Endometrial microvascular endothelial cells (primary cell): Measurements from ENCODE around the gene LMAN2. TPM values are rescaled to one million over a fixed set of nuclear protein-coding genes. Genes with fewer than 3 reads are reported as not detected.
"Not testable (repeated sequence)": the region's sequence is repeated elsewhere in the genome, so short reads cannot be mapped to it uniquely, and the experiment has no call there.

ENCODE experiments used
- in situ Hi-C: cut with HindIII; loops from 2 replicates; pipeline ENCODE4 v1.10.0; 2017; ENCODE audit warnings: low sequenced_read_pairs, low pct_unique_long_range_greater_than_20kb; ENCODE audit errors: inconsistent ontology term
- total RNA-seq: library from RNA; depleted of rRNA; stranded (reverse); fragments of >200 nt; gene quantifications from one replicate; pipeline ENCODE4 v1.2.3, GENCODE V29; 2015; ENCODE audit errors: inconsistent ontology term

The LMAN2 gene
- total RNA-seq, 1 donor from 2014 or later: 318 TPM

DNA sequence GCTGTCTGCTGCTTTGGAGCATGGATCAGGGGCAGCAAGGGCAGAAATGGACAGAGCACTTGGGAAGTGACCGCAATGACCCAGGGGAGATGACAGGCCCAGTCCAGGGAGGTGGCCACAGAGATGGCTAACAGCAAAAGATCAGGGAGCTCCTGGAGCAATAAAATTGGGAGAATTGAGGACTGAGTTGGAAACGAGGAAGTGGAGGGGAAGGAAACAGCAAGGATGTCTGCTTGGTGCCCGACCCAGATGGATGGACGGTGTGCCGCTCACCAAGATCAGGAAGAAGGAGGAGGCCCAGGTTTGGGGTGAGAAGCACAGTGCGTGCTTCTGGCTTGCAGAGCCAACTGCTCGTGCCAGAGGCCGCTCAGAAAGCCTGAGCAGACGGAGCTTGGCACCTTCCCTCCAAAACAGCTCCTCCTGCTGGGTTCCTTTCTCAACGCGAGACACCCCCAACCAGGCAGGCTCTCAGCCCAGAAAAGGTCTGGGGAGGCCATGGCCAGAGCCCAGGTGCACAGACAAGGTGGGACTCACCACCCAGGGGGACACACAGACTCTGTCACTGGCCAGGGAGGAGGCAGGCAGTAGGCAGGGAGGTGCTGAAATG lies 31.1 kb upstream of the LMAN2 start:
- in situ Hi-C loops: no loop called here

DNA sequence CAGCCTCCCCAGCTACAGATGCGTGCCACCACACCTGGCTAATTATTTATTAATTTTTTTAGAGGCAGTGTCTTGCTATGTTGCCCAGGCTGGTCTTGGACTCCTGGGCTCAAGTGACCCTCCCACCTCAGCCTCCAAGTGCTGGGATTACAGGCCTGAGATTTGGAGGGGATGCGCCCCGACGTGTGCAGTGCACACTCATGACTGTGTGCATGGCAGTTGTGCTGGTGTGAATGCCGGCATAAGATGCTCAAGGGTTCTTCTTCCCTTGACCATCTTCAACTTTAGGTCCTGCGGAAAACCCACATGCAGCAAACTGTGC lies 29.3 kb upstream of the LMAN2 start:
- in situ Hi-C loops: no loop called here

DNA sequence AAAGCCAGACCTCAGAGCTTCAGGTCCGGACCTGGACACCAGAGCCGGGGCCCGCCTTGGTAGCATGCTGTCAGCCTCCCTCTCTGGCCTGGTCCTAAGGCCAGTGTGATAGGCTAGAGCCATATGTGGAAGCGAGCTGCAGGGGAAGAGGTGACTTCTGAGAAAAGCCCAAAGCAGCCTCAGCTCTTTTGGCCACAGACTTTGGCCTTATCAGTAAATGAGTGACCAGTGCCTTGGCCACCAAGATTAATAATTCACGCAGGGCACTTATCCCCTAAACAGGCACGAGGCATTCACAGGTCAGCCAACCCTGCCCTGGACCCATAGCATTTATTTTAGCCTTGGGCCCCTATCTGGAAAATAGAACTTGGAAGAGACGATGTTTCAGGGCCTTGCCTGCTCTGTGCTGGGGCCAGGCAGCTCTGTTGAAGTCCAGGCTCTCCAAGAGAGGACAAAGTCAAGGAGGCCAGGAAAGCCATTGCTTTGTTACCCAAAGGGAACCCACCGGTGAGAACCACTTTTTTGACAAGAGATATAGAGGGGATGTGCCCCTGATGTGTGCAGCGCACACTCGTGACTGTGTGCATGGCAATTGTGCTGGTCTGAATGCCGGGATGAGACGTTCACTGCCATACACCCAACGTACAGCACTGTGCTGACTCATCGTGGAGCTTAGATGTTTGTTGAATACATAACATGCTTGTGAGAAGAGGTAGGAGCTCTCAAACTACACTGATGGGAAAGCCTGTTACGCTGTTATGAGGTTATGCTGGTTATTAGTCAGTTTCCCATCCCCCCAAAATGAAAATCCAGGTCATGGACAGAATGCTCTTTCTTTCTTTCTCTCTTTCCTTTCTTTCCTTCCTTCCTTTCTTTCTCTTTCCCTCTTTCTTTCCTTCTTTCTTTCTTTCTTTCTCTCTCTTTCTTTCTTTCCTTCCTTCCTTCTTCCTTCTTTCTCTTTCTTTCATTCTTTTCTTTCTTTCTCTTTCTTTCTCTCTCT lies 27.7 kb upstream of the LMAN2 start:
- in situ Hi-C loops: no loop called here

DNA sequence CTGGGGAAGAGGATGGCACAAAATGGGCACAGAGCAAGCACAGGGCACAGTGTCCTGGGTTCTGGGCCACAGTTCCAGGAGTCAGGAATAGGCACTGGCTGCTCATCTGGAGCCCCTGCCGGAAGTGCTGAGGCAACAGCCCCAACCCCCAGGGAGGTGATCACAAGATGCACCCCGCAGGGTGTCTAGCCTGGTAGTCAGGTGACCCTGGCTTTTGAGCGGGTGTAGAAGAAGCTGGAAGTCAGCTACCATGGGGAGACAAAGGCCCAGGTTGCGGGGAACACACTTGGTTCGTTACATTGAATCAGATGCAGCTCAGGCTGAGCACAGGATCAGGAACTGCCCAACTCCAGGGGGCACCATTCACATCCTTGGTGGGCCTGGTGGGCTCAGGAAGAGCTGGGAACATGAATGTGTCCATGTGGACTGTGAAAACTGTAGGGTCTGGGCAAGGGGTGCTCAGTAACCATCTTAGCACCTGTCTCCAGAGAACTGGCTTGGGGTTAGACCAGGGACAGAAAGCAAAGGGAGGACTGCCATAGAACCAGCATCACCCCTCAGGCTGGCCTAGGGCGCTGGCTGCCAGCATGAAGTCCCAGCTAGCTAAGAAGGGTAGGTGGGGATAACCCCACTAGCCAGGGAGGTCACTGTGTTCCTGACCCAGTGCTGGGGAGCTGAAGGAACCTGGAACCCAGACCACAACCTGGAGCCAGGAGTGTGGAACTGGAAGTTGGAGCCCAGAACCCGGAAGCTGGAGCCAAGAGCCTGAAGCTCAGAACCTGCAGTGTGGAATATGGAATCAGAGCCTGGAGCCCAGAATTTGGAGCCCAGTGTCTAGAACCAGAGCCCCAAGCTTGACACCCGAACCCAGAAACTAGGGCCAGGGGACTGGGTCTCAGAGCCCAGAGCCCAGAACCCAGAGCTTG lies 26.6 kb upstream of the LMAN2 start:
- in situ Hi-C loops: no loop called here

DNA sequence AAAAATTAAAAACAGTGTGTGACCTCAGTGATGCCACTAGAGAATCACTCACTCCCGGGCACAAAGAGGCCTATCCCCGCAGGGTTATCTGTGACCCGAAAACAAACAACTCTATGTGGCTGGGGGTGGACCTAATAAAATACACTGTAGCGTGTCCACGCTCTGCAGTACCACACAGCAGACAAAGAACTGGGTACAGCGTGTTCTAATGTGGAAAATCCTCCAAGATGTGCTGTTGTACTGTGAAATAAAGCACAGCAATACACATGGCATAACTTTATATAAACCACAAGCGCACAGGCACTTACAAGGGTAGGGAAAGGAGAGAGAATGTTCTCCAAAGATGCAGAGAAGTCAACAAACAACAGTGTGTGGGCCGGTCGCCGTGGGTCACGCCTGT lies 24.6 kb upstream of the LMAN2 start:
- in situ Hi-C loops: no loop called here

DNA sequence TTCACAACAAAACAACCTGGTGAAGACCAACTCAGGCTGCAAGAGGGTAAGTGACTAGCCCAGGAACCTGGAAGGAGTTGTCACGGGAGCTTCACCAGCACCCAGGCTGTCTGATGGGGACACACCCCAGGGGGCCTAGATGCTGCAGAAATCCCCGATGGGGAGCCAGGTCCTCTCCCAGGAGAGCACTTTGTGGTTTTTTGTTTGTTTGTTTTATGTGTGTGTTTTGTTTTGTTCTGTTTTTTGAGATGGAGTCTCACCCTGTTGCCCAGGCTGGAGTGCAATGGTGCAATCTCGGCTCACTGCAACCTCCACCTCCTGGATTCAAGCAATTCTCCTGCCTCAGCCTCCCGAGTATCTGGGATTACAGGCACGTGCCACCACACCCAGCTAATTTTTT lies 24.0 kb upstream of the LMAN2 start:
- in situ Hi-C loops: not testable (repeated sequence)

DNA sequence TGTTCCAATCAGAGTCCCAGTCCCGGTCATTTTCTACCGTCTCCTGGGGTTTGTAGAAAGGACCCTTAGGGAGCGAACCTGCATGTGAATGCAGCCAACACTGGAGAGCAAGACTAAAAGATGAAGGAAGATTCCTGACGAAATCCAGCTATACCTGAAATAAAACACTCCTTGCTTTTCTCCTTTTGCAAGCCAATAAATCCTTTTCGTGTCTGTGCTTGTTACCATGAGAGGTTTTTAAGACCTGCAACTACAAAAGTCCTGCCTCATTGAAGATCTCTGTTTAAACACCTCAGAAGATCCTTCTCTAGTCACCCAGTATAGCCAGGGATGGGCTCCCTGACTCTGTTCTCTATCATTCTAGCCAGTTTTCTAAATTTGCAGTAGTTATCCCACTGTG lies 22.7 kb upstream of the LMAN2 start:
- in situ Hi-C loops: no loop called here

DNA sequence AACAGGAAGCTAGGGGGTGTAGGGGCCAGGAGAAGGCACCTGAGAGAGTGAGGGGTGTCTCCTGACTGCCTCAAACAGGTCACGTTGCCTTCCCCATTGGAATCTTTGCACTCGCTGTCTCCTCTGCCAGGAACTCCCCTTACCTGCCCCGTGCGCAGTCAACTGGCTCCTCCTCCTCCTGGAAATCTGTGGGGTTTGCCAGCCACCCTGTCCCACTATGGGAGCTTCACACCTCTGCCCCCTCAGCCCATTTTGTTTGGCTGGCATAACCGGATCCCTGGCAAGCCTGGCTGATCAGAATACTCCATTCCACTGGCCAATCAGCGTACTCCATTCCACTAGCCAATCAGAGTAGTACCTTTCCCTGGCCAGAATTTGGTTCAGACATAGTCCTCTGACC lies 22.3 kb upstream of the LMAN2 start:
- in situ Hi-C loops: no loop called here

DNA sequence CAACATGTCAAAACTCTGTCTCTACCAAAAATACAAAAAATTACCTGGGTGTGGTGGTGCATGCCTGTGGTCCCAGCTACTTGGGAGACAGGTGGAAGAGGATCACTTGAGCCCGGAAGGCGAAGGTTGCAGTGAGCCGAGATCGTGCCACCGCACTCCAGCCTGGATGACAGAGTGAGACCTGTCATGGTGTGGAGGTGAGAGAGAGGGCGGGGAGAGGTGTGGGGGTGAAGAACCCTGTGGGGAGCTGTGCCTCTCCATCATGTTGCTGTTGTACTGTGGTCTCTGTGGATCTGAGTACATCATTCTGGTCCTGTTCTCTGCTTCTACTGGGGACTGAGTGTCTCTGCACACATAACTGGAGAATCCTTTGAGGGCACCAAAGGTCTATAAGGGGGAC lies 21.4 kb upstream of the LMAN2 start:
- in situ Hi-C loops: no loop called here

DNA sequence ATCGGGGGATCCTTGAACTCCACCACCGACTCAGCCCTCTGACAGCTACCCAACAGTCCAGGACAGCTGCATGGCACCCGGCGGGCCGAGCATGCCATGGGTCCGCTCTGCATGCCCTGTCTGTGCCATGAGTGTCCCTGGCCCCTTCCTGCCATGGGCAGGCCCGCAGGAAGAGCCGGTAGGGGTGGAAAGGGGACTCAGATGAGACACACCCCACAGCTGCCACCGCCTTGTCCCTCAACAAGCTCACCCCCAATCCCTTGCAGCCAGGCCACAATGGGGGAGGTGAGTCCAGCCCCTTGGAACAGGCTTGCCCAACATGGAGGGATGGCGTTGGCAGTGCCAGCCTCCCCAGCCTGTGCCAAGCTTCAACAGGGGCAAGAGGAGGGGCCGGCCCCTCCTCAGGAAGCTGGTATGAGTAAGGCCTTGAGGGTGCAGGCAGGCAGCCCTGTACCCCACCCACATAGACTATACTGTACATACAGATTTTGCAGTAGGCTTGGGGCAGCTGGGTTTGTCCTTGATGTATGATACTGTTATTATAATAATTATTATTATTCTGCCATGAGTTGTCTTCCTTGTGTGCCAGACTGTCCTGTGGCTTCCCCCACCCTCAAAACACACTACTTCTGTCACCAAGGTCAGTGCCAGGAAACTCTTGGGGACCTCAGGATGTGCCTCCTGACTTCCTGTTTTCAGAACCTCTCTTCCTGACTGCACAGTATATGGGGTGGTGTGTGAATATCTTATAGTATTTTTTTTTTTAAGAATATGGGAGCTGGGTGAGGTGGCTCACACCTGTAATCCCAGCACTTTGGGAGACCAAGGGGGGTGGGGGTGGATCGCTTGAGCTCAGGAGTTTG lies 20.8 kb upstream of the LMAN2 start:
- in situ Hi-C loops: no loop called here

DNA sequence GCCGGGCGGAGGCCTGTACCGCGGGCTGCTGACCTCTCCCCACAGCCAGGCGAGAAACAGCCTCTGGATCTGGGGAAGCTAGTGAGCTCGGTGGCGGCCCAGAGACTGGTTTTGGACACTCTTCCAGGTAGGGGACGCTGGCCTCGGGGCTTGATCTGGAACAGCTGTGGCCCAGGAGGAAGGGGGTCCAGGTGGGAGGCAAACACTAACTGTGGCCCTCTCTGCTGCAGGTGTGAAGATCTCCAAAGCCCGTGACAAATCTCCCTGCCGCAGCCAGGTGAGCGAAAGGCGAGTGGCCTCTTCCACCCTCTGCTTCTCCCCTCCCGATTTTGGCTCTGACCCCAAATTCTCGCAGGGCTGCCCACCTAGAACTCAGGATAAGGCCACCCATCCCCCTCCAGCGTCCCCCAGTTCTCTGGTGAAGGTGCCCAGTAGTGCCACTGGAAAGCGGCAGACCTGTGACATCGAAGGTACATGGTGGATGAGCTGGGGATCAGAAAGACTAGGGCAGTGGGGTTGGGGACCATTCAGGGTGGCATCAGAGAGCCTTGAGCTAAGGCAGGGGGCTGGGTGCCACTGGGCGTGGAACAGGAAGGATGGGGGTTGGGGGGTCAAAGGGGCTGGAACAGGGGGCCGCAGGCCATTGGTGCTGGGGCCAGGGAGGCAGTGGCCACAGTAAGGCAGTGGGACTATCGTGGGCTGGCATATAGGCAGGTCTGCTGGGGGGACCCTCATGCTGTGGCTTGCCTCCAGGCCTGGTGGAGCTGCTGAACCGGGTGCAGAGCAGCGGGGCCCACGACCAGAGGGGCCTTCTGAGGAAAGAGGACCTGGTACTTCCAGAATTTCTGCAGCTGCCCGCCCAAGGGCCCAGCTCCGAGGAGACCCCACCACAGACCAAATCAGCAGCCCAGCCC lies 19.9 kb upstream of the LMAN2 start:
- in situ Hi-C loops: no loop called here

DNA sequence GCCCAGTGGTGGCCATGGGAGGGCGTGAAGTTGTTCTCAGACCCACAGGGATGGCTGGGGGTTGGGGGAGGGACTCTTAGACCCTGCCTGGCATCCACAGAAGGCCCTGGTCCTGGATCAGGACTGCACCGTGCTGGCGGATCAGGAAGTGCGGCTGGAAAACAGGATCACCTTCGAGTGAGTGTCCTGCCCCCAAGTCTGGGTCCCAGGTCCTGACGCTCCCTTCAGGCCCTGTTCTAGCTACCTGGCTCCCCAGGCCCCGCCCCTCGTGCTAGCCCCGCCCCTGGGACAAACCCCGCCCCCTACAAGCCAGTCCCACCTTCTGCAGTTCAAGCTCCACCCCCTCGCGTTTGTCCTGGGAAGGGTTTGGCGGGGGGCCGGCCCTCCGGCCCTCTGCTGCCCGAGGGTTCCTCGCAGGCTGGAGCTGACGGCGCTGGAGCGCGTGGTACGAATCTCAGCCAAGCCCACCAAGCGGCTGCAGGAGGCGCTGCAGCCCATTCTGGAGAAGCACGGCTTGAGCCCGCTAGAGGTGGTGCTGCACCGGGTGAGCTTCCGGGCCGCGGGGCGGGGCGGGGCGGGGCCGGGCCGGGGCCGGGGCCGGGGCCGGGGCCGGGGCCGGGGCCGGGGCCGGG lies 19.1 kb upstream of the LMAN2 start:
- in situ Hi-C loops: no loop called here

DNA sequence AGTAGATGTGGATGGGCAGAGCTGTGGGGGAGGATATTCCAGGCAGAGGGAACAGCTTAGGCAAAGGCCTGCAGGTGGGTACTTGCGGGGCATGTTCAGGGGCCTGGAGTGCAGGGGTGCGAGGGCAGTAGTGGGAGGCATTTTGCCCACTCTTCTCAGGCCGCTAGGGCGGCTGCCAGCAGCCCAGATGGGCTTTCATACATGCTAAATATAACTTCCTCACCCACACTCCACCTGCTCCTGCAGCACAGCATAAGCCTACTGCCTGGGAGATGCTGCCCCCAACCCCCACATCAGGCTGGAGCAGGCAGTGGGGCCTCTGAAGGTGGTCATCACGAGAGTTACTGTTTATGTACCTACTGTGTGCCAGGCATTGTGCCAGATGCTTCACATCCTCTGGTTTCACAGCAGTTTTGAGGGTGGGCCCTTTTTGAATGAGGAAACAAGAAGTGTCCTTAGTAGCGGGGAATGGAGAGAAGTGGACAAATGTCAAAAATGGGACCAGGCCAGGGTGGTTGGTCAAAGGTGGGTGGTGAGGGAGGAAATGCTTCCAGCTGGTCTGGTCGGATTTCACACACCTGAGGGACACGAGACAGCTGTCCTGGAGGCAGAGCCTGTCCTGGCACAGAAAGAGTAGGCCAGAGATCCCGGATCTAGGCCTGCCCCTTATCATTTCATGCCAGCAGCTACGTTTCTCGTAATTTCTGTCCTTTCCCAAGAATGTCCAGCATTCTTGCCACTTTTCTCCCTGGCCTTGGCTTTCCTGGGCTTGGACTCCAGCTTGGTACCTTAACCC lies 18.4 kb upstream of the LMAN2 start:
- in situ Hi-C loops: no loop called here

DNA sequence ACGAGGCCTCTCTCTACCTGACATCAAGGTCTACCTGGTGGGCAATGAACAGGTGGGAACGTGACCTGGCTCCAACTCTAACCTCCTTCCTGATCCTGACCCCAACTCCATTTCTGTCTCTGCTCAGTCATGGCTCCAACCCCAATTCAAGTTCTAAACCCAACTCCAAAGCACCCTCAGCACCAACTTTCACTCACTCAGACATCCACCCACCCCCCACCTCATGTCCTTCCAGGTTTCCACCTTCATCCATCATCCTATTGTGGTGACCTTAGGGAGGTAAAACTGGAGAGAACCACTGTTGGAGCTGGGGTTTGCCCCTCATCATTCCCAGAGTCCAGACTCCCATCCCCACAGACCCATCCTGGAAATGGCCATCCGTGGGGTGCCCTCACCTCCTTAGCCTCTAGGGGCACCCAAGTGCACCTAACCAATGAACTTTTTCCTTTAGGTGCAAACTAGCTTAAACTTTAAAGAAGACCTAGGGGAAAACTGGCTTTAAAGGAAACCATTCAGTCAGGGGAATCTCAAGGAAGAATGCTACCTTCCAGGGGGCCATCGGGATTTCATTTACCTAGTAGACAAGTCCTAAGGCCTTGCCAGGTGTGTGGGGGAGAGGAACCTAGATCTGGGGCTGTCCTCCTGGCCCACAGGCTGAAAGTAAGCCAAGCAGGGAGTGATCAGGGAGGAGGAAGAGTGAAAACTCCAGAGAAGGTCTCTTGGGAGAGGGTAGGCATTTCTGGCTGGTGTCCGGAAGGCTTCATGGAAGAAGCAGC lies 17.6 kb upstream of the LMAN2 start:
- in situ Hi-C loops: no loop called here

DNA sequence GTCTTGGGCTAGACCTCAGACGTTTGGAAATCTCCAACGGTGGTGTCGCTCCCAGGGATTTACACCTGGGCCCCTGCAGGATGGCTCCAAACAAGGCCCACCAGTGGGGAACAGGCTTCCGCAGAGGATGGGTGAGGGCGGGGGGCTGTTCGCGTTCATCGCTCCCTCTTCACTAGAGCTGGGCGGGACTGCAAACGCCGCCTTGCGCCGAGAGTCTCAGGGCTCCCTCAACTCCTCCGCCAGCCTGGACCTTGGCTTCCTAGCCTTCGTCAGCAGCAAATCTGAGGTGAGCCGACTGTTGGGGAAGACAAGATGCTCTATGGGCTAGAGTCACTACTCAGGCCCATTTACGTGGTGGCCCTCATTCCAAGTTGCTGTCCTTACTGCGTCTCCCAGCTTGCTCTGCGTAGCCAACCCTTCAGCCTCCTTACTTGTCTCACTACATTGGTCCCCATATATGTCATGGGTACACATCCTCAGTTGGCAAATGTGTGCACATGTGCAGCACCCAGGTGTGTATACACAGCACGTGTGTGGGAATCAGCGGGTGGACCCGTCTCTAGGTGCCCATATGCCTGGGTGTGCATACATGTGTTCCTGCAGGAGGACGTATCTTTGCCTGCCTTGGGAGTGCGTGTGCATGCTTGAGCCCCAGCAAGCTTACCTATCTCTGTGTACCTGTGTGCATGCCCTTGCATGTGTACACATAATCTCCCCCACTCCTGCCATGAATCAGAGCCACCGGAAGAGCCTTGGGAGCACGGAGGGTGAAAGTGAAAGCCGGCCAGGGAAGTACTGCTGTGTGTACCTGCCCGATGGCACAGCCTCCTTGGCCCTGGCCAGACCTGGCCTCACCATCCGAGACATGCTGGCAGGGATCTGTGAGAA lies 16.8 kb upstream of the LMAN2 start:
- in situ Hi-C loops: no loop called here
